IMR-90 (cell line): ENCODE measurements around the gene HRAS. TPM values are rescaled to one million over a fixed set of nuclear protein-coding genes. Genes with fewer than 3 reads are reported as not detected.
"Not testable (repeated sequence)": the region's sequence is repeated elsewhere in the genome, so short reads cannot be mapped to it uniquely, and the experiment has no call there.

Source experiments
- ATAC-seq: fragments of 200-7000 bp; cut with Tn5 transposase; 2 replicates; pipeline ENCODE4 v1.9.1; 2020; ENCODE audit warnings: low read depth, mild to moderate bottlenecking, moderate library complexity
- BruUV-seq: library from RNA; stranded (reverse); fragments of 400-500 nt; replicated peaks from 2 replicates; lab custom pipeline; 2021; lab: Mats Ljungman, UMichigan
- CTCF ChIA-PET: fragments of 300-600 bp; formaldehyde crosslinking; extraction: SDS; loops from one replicate; lab custom pipeline; 2021; ENCODE audit warnings: antibody characterized with exemption; lab: Yijun Ruan, JAX
- POLR2A ChIA-PET: fragments of 300-600 bp; sonication (Branson Sonifier 250); formaldehyde crosslinking; loops from one replicate; lab custom pipeline; 2022; ENCODE audit warnings: antibody characterized with exemption; ENCODE audit not compliant: unreplicated experiment; lab: Charles Lee
- DNase-seq: peaks from one replicate; pipeline ENCODE4 v3.0.0; 2013
- H2AFZ ChIP-seq: replicated peaks from 2 replicates; pipeline ENCODE3; 2013; ENCODE audit warnings: low read length, mild to moderate bottlenecking; ENCODE audit not compliant: poor library complexity
- H2AK5ac ChIP-seq: 2 replicates; pipeline ENCODE4 v1.6.1; 2013; ENCODE audit warnings: low read depth, low read length, inconsistent platforms
- H2AK9ac ChIP-seq: replicated peaks from 2 replicates; pipeline ENCODE3; 2013; ENCODE audit warnings: mild to moderate bottlenecking, low read depth, low read length, moderate library complexity; ENCODE audit not compliant: poor library complexity
- H2BK120ac ChIP-seq: 2 replicates; pipeline ENCODE4 v1.6.1; 2013; ENCODE audit warnings: low read depth, low read length, inconsistent platforms
- H2BK15ac ChIP-seq: 3 replicates; pipeline ENCODE4 v1.6.1; 2013; ENCODE audit warnings: low read depth, low read length, inconsistent platforms
- H2BK20ac ChIP-seq: 2 replicates; pipeline ENCODE4 v1.6.1; 2013; ENCODE audit warnings: low read depth, mild to moderate bottlenecking, inconsistent platforms, low read length, moderate library complexity
- H2BK5ac ChIP-seq: 2 replicates; pipeline ENCODE4 v1.6.1; 2013; ENCODE audit warnings: mild to moderate bottlenecking, low read depth, low read length, inconsistent platforms; ENCODE audit not compliant: poor library complexity, severe bottlenecking
- H3K14ac ChIP-seq: replicated peaks from 2 replicates; pipeline ENCODE4 v1.6.1; 2013; ENCODE audit warnings: low read depth, low read length, inconsistent platforms
- H3K18ac ChIP-seq: 2 replicates; pipeline ENCODE4 v1.6.1; 2013; ENCODE audit warnings: low read depth, low read length, control low read depth
- H3K23ac ChIP-seq: 2 replicates; pipeline ENCODE4 v1.6.1; 2013; ENCODE audit warnings: low read depth, low read length, inconsistent platforms
- H3K27ac ChIP-seq: 2 replicates; pipeline ENCODE4 v1.5.1; 2013; ENCODE audit warnings: mild to moderate bottlenecking, control low read depth, low read length; ENCODE audit not compliant: insufficient read depth
- H3K27me3 ChIP-seq: 2 replicates; pipeline ENCODE4 v1.6.1; 2013; ENCODE audit warnings: low read length; ENCODE audit not compliant: control insufficient read depth, insufficient read depth
- H3K36me3 ChIP-seq: 2 replicates; pipeline ENCODE4 v1.6.1; 2013; ENCODE audit warnings: low read length, mixed read lengths; ENCODE audit not compliant: control insufficient read depth, insufficient read depth
- H3K4ac ChIP-seq: 2 replicates; pipeline ENCODE4 v1.6.1; 2013; ENCODE audit warnings: low read depth, low read length, inconsistent platforms
- H3K4me1 ChIP-seq: 2 replicates; pipeline ENCODE4 v1.6.1; 2013; ENCODE audit warnings: low read length, mixed read lengths; ENCODE audit not compliant: control insufficient read depth, insufficient read depth
- H3K4me2 ChIP-seq: 2 replicates; pipeline ENCODE4 v1.6.1; 2013; ENCODE audit warnings: low read depth, mild to moderate bottlenecking, control low read depth, low read length, moderate library complexity
- H3K4me3 ChIP-seq: 2 replicates; pipeline ENCODE4 v1.5.1; 2013; ENCODE audit warnings: low read depth, mild to moderate bottlenecking, control low read depth, low read length, moderate library complexity; ENCODE audit not compliant: insufficient read depth
- H3K56ac ChIP-seq: 2 replicates; pipeline ENCODE4 v1.6.1; 2013; ENCODE audit warnings: low read length, inconsistent platforms; ENCODE audit not compliant: insufficient read depth; ENCODE audit errors: extremely low read depth
- H3K79me1 ChIP-seq, 2 experiments: 2 replicates each; pipeline ENCODE4 v1.6.1; 2013; ENCODE audit warnings: low read length in 2 of 2, inconsistent platforms in 1 of 2, low read depth in 1 of 2
- H3K9ac ChIP-seq: 2 replicates; pipeline ENCODE4 v1.6.1; 2013; ENCODE audit warnings: low read depth, low read length, control low read depth
- H3K9me1 ChIP-seq: 2 replicates; pipeline ENCODE4 v1.6.1; 2013; ENCODE audit warnings: low read length, inconsistent platforms; ENCODE audit not compliant: insufficient read depth
- H3K9me3 ChIP-seq: 2 replicates; pipeline ENCODE4 v1.6.1; 2013; ENCODE audit warnings: low read length; ENCODE audit not compliant: control insufficient read depth, insufficient read depth
- H4K20me1 ChIP-seq: 2 replicates; pipeline ENCODE4 v1.6.1; 2013; ENCODE audit warnings: low read length, inconsistent platforms; ENCODE audit not compliant: insufficient read depth
- H4K5ac ChIP-seq: 2 replicates; pipeline ENCODE4 v1.6.1; 2013; ENCODE audit warnings: mild to moderate bottlenecking, low read depth, low read length, control low read depth
- H4K8ac ChIP-seq, 2 experiments: 2 replicates each; pipeline ENCODE4 v1.6.1; 2013; ENCODE audit warnings: low read depth in 2 of 2, low read length in 2 of 2, control low read depth in 1 of 2, inconsistent platforms in 1 of 2
- H4K91ac ChIP-seq: 2 replicates; pipeline ENCODE4 v1.6.1; 2013; ENCODE audit warnings: low read depth, low read length, inconsistent platforms; ENCODE audit not compliant: insufficient read depth
- CEBPB ChIP-seq: IDR thresholded peaks from 2 replicates; pipeline ENCODE4 v1.6.1; 2012; ENCODE audit warnings: low read depth, low read length, improper control_type of control experiment
- RCOR1 ChIP-seq: IDR thresholded peaks from 2 replicates; pipeline ENCODE4 v1.6.1; 2012; ENCODE audit warnings: mild to moderate bottlenecking, low read length, improper control_type of control experiment; ENCODE audit not compliant: insufficient replicate concordance
- USF2 ChIP-seq: fragments of 150-350 bp; IDR thresholded peaks from 2 replicates; pipeline ENCODE4 v1.6.1; 2017; ENCODE audit warnings: mild to moderate bottlenecking, antibody characterized with exemption, low read length, low read depth
- WGBS, 2 experiments: methylation state at CpG; one replicate each; pipeline versions ENCODE4 v1.1.5 to v1.1.7; 2013; ENCODE audit warnings: missing lambda C conversion rate in 2 of 2; ENCODE audit not compliant: insufficient read length in 1 of 2; ENCODE audit errors: extremely low coverage in 2 of 2; 5-methylcytosine and 5-hydroxymethylcytosine counted together
- dilution Hi-C: fragments of 300-500 bp; cut with HindIII; formaldehyde crosslinking; loops from one replicate; pipeline ENCODE4 v1.14.3; 2018; ENCODE audit warnings: low sequenced_read_pairs; ENCODE audit not compliant: unreplicated experiment
- in situ Hi-C: fragments of 300-500 bp; cut with MboI; formaldehyde crosslinking; loops from 3 replicates; pipeline ENCODE4 v1.14.3; 2019; ENCODE audit warnings: low sequenced_read_pairs, inconsistent platforms, mixed read lengths
- intact Hi-C: fragments of 100-400 bp; cut with micrococcal nuclease; formaldehyde crosslinking; loops from 2 replicates; pipeline ENCODE4 v1.10.0; 2022
- polyA plus RNA-seq, 3 experiments: library from polyadenylated mRNA; depleted of rRNA; stranded (reverse); fragments of >200 nt; gene quantifications; 2 replicates each; pipeline ENCODE4 v1.2.3, GENCODE V29; 2012; ENCODE audit warnings: low replicate concordance in 1 of 3
- total RNA-seq: library from RNA; depleted of rRNA; stranded (reverse); fragments of >200 nt; gene quantifications from 2 replicates; pipeline ENCODE4 v1.2.3, GENCODE V29; 2012

Gene HRAS
- total and polyA plus RNA-seq, 2 of the 4 experiments (the other 2 are of a cell fraction): 108 to 123 TPM

- TF ChIP-seq USF2 (peak; percentile 95), CEBPB (no peak), RCOR1 (peak; percentile 84)
Measured at GRCh38 chr11:518463-519202, 16.7 kb downstream of the HRAS start (continued).

GRCh38 chr11:516918-517685 lies 18.3 kb downstream of the HRAS start:
- intact Hi-C loops: loop anchor here (5.0 kb wide), 1 partner anchor 310 kb away; the partner anchor contains the start of genes BET1L and RIC8A
- H3K4me1 ChIP-seq, H3K9me1 ChIP-seq, H2BK15ac ChIP-seq, H3K4me2 ChIP-seq, H3K56ac ChIP-seq, H4K91ac ChIP-seq, H2AK5ac ChIP-seq, H2BK20ac ChIP-seq, H2BK5ac ChIP-seq, H3K14ac ChIP-seq, H3K27me3 ChIP-seq, H3K27ac ChIP-seq, H2AFZ ChIP-seq, H3K23ac ChIP-seq, H3K4ac ChIP-seq, H3K9me3 ChIP-seq, H4K8ac ChIP-seq, H4K5ac ChIP-seq, H2AK9ac ChIP-seq, H4K20me1 ChIP-seq, DNase-seq, H3K4me3 ChIP-seq, CTCF ChIA-PET, ATAC-seq, H3K18ac ChIP-seq, dilution Hi-C loops, H3K9ac ChIP-seq, H3K79me1 ChIP-seq, BruUV-seq, H2BK120ac ChIP-seq, in situ Hi-C loops: not testable (repeated sequence)
- H3K36me3 ChIP-seq: peaks cover 12% of the 10 kb centered on the region
- POLR2A ChIA-PET: interaction anchor here (0.7 kb wide), 1 partner anchor 63 kb away, joined by 10 read pairs; no protein-coding TSS in a partner anchor
- 98% methylated on average over 12 of the region's 43 CpGs; no CpG with 5 or more reads in 1 of the 2 experiments for WGBS, 2 experiments
